Keratinocyte (primary cell): ENCODE data around the gene CREB3L2.

Experiments
- EZH2 ChIP-seq: IDR thresholded peaks from one replicate; pipeline ENCODE4 v1.6.1; 2012; ENCODE audit warnings: inconsistent platforms, mild to moderate bottlenecking, low read length, moderate library complexity
- TF ChIP-seq, protein P1 (sequence below), 3 experiments: IDR thresholded peaks in 1 of 3; conservative IDR thresholded peaks in 1 of 3; optimal IDR thresholded peaks in 1 of 3; 2 replicates in 2 of 3; 3 replicates in 1 of 3; pipeline versions ENCODE3 to v1.5.1; 2011; ENCODE audit warnings: low read length in 3 of 3, mild to moderate bottlenecking in 3 of 3, moderate library complexity in 2 of 3, control low read depth in 1 of 3, inconsistent platforms in 1 of 3; ENCODE audit not compliant: insufficient read depth in 2 of 3; ENCODE audit errors: extremely low read depth in 1 of 3

GRCh38 chr7:137847568-137848050 lies 154.3 kb downstream of the CREB3L2 start:
- peak; percentile 89 for TF ChIP-seq EZH2
- TF ChIP-seq, protein P1, sequence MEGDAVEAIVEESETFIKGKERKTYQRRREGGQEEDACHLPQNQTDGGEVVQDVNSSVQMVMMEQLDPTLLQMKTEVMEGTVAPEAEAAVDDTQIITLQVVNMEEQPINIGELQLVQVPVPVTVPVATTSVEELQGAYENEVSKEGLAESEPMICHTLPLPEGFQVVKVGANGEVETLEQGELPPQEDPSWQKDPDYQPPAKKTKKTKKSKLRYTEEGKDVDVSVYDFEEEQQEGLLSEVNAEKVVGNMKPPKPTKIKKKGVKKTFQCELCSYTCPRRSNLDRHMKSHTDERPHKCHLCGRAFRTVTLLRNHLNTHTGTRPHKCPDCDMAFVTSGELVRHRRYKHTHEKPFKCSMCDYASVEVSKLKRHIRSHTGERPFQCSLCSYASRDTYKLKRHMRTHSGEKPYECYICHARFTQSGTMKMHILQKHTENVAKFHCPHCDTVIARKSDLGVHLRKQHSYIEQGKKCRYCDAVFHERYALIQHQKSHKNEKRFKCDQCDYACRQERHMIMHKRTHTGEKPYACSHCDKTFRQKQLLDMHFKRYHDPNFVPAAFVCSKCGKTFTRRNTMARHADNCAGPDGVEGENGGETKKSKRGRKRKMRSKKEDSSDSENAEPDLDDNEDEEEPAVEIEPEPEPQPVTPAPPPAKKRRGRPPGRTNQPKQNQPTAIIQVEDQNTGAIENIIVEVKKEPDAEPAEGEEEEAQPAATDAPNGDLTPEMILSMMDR (optimal IDR thresholded peaks at IDR 0.05 in 1 of 3, IDR thresholded peaks at IDR 0.05 in 1 of 3, conservative IDR thresholded peaks at IDR 0.05 in 1 of 3; ENCODE audit: extremely low read depth in 1 of 3, insufficient read depth in 2 of 3, low read length in 3 of 3): no peak
